Body of pancreas (tissue), 4 donors: Measurements from ENCODE around the gene SUSD3.

Experiments used
- CTCF ChIP-seq, 7 experiments: fragments of 450-650 bp in 4 of 7; fragments of 200-600 bp in 3 of 7; sonication (generic) in 3 of 7; IDR thresholded peaks; one replicate each; pipeline ENCODE4 v1.5.1; 2016 to 2019; ENCODE audit warnings: antibody characterized with exemption in 7 of 7
- POLR2A ChIP-seq, 3 donors: fragments of 450-650 bp; IDR thresholded peaks; one replicate each; pipeline ENCODE4 v1.6.1; 2016; ENCODE audit warnings: antibody characterized with exemption in 3 of 3, mild to moderate bottlenecking in 2 of 3

- TF ChIP-seq CTCF (IDR thresholded peaks at IDR 0.05) (no peak), POLR2A (IDR thresholded peaks at IDR 0.05) (no peak)
These were observed 70.3 kb downstream of the SUSD3 start for GRCh38 chr9:93128715-93129224.
